HL-60 (cell line): ENCODE measurements around the gene TREML1.

Experiments used
- CTCF ChIP-seq: IDR thresholded peaks from one replicate; pipeline ENCODE4 v1.5.1; 2011; ENCODE audit warnings: low read length, control low read depth, inconsistent platforms; ENCODE audit not compliant: insufficient read depth
- POLR2AphosphoS5 ChIP-seq: IDR thresholded peaks from 2 replicates; pipeline ENCODE4 v1.6.1; 2012; ENCODE audit warnings: low read depth

- TF ChIP-seq CTCF (no peak), POLR2AphosphoS5 (no peak)
Measured at GRCh38 chr6:41194386-41194785, 40.2 kb upstream of the TREML1 start.
